Lower leg skin (tissue), 3 donors: ENCODE results near the gene TANC1.
"Not testable (repeated sequence)": the region's sequence is repeated elsewhere in the genome, so short reads cannot be mapped to it uniquely, and the experiment has no call there.

Source experiments
- CTCF ChIP-seq, 3 donors: fragments of 450-650 bp; IDR thresholded peaks; one replicate each; pipeline ENCODE4 v1.5.1; 2016; ENCODE audit warnings: antibody characterized with exemption in 3 of 3, mild to moderate bottlenecking in 3 of 3, moderate library complexity in 2 of 3
- POLR2A ChIP-seq, 2 donors: fragments of 450-650 bp; IDR thresholded peaks; one replicate each; pipeline ENCODE4 v1.6.1; 2016 to 2017; ENCODE audit warnings: antibody characterized with exemption in 2 of 2, mild to moderate bottlenecking in 1 of 2, moderate library complexity in 1 of 2

- not testable (repeated sequence) for TF ChIP-seq CTCF, POLR2A (IDR thresholded peaks at IDR 0.05)
These were observed 172.4 kb downstream of the TANC1 start for GRCh38 chr2:159140821-159141220.
